H1 (cell line): ENCODE measurements around the gene A4GALT. TPM values are rescaled to one million over a fixed set of nuclear protein-coding genes. Genes with fewer than 3 reads are reported as not detected.

Source experiments
- CTCF ChIA-PET: fragments of 300-600 bp; sonication (Branson Sonifier 250); formaldehyde crosslinking; loops from one replicate; lab custom pipeline; 2021; ENCODE audit not compliant: partially characterized antibody; lab: Charles Lee
- POLR2A ChIA-PET: fragments of 300-600 bp; sonication (Branson Sonifier 250); formaldehyde crosslinking; loops from one replicate; lab custom pipeline; 2021; ENCODE audit warnings: inconsistent platforms; ENCODE audit not compliant: partially characterized antibody; lab: Charles Lee
- DNase-seq, 2 experiments: peaks; one replicate each; pipeline versions ENCODE4 v3.0.0 to v3.0.0-alpha.2; 2010 to 2022; ENCODE audit warnings: low spot score in 2 of 2, low read depth in 1 of 2, mixed read lengths in 1 of 2
- FAIRE-seq: peaks from 2 replicates; lab custom pipeline; 2011; peaks lifted over from hg19 to GRCh38; lab: Jason Lieb, UNC
- H2AFZ ChIP-seq: 2 replicates; pipeline ENCODE4 v1.8.1; 2012; ENCODE audit warnings: low read length, inconsistent platforms
- H2AK5ac ChIP-seq: 2 replicates; pipeline ENCODE4 v1.6.1; 2013; ENCODE audit warnings: low read depth, low read length
- H2BK120ac ChIP-seq: replicated peaks from 2 replicates; pipeline ENCODE3; 2013; ENCODE audit warnings: low read depth, low read length, inconsistent platforms
- H2BK12ac ChIP-seq: 2 replicates; pipeline ENCODE4 v1.6.1; 2013; ENCODE audit warnings: low read depth, low read length
- H2BK15ac ChIP-seq: 2 replicates; pipeline ENCODE4 v1.6.1; 2013; ENCODE audit warnings: low read length
- H2BK20ac ChIP-seq: 2 replicates; pipeline ENCODE4 v1.6.1; 2013; ENCODE audit warnings: low read length
- H2BK5ac ChIP-seq: 2 replicates; pipeline ENCODE4 v1.6.1; 2013; ENCODE audit warnings: low read depth, low read length
- H3K14ac ChIP-seq: 2 replicates; pipeline ENCODE4 v1.6.1; 2013; ENCODE audit warnings: inconsistent platforms; ENCODE audit not compliant: insufficient read length
- H3K18ac ChIP-seq: 2 replicates; pipeline ENCODE4 v1.6.1; 2013; ENCODE audit warnings: low read length; ENCODE audit errors: extremely low read depth
- H3K23ac ChIP-seq: 2 replicates; pipeline ENCODE4 v1.6.1; 2013; ENCODE audit warnings: inconsistent platforms; ENCODE audit not compliant: insufficient read length
- H3K23me2 ChIP-seq: 2 replicates; pipeline ENCODE4 v1.6.1; 2013; ENCODE audit warnings: low read depth, low read length
- H3K27ac ChIP-seq: 2 replicates; pipeline ENCODE4 v1.6.1; 2011; ENCODE audit warnings: low read depth, low read length, inconsistent platforms
- H3K27me3 ChIP-seq, 4 experiments: replicated peaks in 1 of 4; 1 replicate in 1 of 4; 2 replicates in 3 of 4; pipeline versions ENCODE4 v1.6.1 to v1.8.1; 2011 to 2013; ENCODE audit warnings: low read length in 3 of 4, mild to moderate bottlenecking in 3 of 4, inconsistent platforms in 2 of 4, mixed read lengths in 2 of 4, moderate library complexity in 1 of 4; ENCODE audit not compliant: control insufficient read depth in 3 of 4, insufficient read depth in 3 of 4; ENCODE audit errors: extremely low read depth in 1 of 4
- H3K36me3 ChIP-seq, 4 experiments: 2 replicates each; pipeline versions ENCODE4 v1.6.1 to v1.8.1; 2011 to 2013; ENCODE audit warnings: mild to moderate bottlenecking in 4 of 4, low read length in 3 of 4, moderate library complexity in 2 of 4, control low read depth in 1 of 4, inconsistent platforms in 1 of 4; ENCODE audit not compliant: insufficient read depth in 4 of 4, control insufficient read depth in 2 of 4
- H3K4ac ChIP-seq: replicated peaks from 2 replicates; pipeline ENCODE3; 2013; ENCODE audit warnings: low read length, low read depth, mixed read lengths, inconsistent platforms; ENCODE audit not compliant: insufficient read length
- H3K4me1 ChIP-seq, 4 experiments: replicated peaks in 1 of 4; 1 replicate in 1 of 4; 2 replicates in 3 of 4; pipeline versions ENCODE4 v1.6.1 to v1.8.1; 2011 to 2013; ENCODE audit warnings: low read length in 3 of 4, inconsistent platforms in 2 of 4, mixed read lengths in 1 of 4; ENCODE audit not compliant: insufficient read depth in 4 of 4, control insufficient read depth in 3 of 4
- H3K4me2 ChIP-seq, 2 experiments: 2 replicates each; pipeline versions ENCODE4 v1.6.1 to v1.8.1; 2011 to 2013; ENCODE audit warnings: low read depth in 2 of 2, low read length in 2 of 2, control low read depth in 1 of 2, inconsistent platforms in 1 of 2, mild to moderate bottlenecking in 1 of 2; ENCODE audit not compliant: insufficient read depth in 1 of 2
- H3K4me3 ChIP-seq, 4 experiments: fragments of 200-600, 300-600 bp in 1 of 4; sonication (generic), shearing (Covaris generic), sonication (Bioruptor Twin) in 1 of 4; 2 replicates each; pipeline versions ENCODE4 v1.5.1 to v1.8.1; 2011 to 2016; ENCODE audit warnings: low read length in 4 of 4, low read depth in 3 of 4, control low read depth in 2 of 4, inconsistent platforms in 2 of 4, mild to moderate bottlenecking in 2 of 4, mixed read lengths in 1 of 4, moderate library complexity in 1 of 4; ENCODE audit not compliant: insufficient read depth in 2 of 4; ENCODE audit errors: extremely low read depth in 1 of 4
- H3K56ac ChIP-seq: replicated peaks from 2 replicates; pipeline ENCODE3; 2013; ENCODE audit warnings: low read depth, mild to moderate bottlenecking, mixed read lengths, low read length, inconsistent platforms; ENCODE audit not compliant: insufficient read length
- H3K79me1 ChIP-seq: 2 replicates; pipeline ENCODE4 v1.6.1; 2013; ENCODE audit warnings: low read depth, low read length, control low read depth
- H3K79me2 ChIP-seq, 2 experiments: 2 replicates each; pipeline versions ENCODE4 v1.6.1 to v1.8.1; 2012 to 2013; ENCODE audit warnings: low read length in 2 of 2, mild to moderate bottlenecking in 2 of 2, inconsistent platforms in 1 of 2; ENCODE audit not compliant: insufficient read depth in 2 of 2, control insufficient read depth in 1 of 2
- H3K9ac ChIP-seq, 4 experiments: replicated peaks in 1 of 4; 1 replicate in 1 of 4; 2 replicates in 3 of 4; pipeline versions ENCODE4 v1.6.1 to v1.8.1; 2011 to 2013; ENCODE audit warnings: low read depth in 3 of 4, low read length in 3 of 4, control low read depth in 2 of 4, mild to moderate bottlenecking in 2 of 4, moderate library complexity in 2 of 4, inconsistent platforms in 1 of 4; ENCODE audit errors: extremely low read depth in 1 of 4
- H3K9me3 ChIP-seq, 2 experiments: 2 replicates each; pipeline versions ENCODE4 v1.6.1 to v1.8.1; 2012 to 2013; ENCODE audit warnings: mild to moderate bottlenecking in 2 of 2, moderate library complexity in 2 of 2, control low read depth in 1 of 2, inconsistent platforms in 1 of 2, low read depth in 1 of 2, low read length in 1 of 2, mixed read lengths in 1 of 2; ENCODE audit not compliant: insufficient read depth in 2 of 2
- H4K20me1 ChIP-seq, 2 experiments: replicated peaks in 1 of 2; 2 replicates each; pipeline versions ENCODE3 to v1.8.1; 2011 to 2013; ENCODE audit warnings: inconsistent platforms in 2 of 2, low read length in 2 of 2, mild to moderate bottlenecking in 1 of 2; ENCODE audit not compliant: insufficient read depth in 2 of 2, control insufficient read depth in 1 of 2
- H4K5ac ChIP-seq: 2 replicates; pipeline ENCODE4 v1.6.1; 2013; ENCODE audit warnings: low read length, low read depth, mixed read lengths, inconsistent platforms; ENCODE audit not compliant: insufficient read length
- H4K8ac ChIP-seq: 2 replicates; pipeline ENCODE4 v1.8.0; 2013; ENCODE audit warnings: mild to moderate bottlenecking, moderate library complexity, low read length, inconsistent platforms; ENCODE audit not compliant: insufficient read depth; ENCODE audit errors: extremely low read depth
- H4K91ac ChIP-seq: replicated peaks from 2 replicates; pipeline ENCODE3; 2013; ENCODE audit warnings: low read length, mixed read lengths, inconsistent platforms; ENCODE audit not compliant: insufficient read length
- EP300 ChIP-seq, 2 experiments: IDR thresholded peaks; 1 replicate in 1 of 2; 2 replicates in 1 of 2; pipeline ENCODE4 v1.6.1; 2011 to 2012; ENCODE audit warnings: low read depth in 2 of 2, low read length in 2 of 2, mild to moderate bottlenecking in 2 of 2, borderline replicate concordance in 1 of 2, inconsistent platforms in 1 of 2, moderate library complexity in 1 of 2
- POLR2A ChIP-seq, 2 experiments: IDR thresholded peaks; 1 replicate in 1 of 2; 2 replicates in 1 of 2; pipeline ENCODE4 v1.6.1; 2011; ENCODE audit warnings: low read depth in 2 of 2, low read length in 2 of 2, mild to moderate bottlenecking in 2 of 2; ENCODE audit errors: control extremely low read depth in 1 of 2
- SIX5 ChIP-seq: IDR thresholded peaks from 2 replicates; pipeline ENCODE4 v1.6.1; 2011; ENCODE audit warnings: mild to moderate bottlenecking, low read depth, low read length
- WGBS, 2 experiments: shearing (Covaris generic) in 1 of 2; methylation state at CpG; one replicate each; pipeline versions ENCODE4 v1.1.6 to v1.1.7; 2013 to 2015; ENCODE audit warnings: low lambda C conversion rate in 2 of 2, mixed read lengths in 2 of 2, inconsistent platforms in 1 of 2, low coverage in 1 of 2, missing lambda C conversion rate in 1 of 2; ENCODE audit not compliant: insufficient replicate concordance in 2 of 2, insufficient coverage in 1 of 2, insufficient read length in 1 of 2; ENCODE audit errors: extremely low coverage in 1 of 2, missing lambda C conversion rate in 1 of 2; 5-methylcytosine and 5-hydroxymethylcytosine counted together
- polyA plus RNA-seq, 7 experiments: library from polyadenylated mRNA; depleted of rRNA in 3 of 7; stranded (reverse) in 5 of 7; unstranded in 2 of 7; fragments of >200 nt in 5 of 7; fragments of 200-250 nt in 2 of 7; gene quantifications; 1 replicate in 5 of 7; 2 replicates in 1 of 7; 4 replicates in 1 of 7; pipeline versions ENCODE4 v1.2.1 to v1.2.3, GENCODE V29; 2011 to 2013; ENCODE audit warnings: missing spikeins in 2 of 7, mixed read lengths in 2 of 7
- total RNA-seq: library from RNA; stranded (reverse); fragmentation: NEBNext Ultra II Directional; extraction: Animal tissue kit (Norgen Biotek cat#: 25700); gene quantifications from 2 replicates; pipeline ENCODE4 v1.2.1, GENCODE V29; 2021
- TF ChIP-seq, protein P1 (sequence below): IDR thresholded peaks from 2 replicates; pipeline ENCODE4 v1.6.1; 2012; ENCODE audit warnings: inconsistent platforms

The A4GALT gene
- total and polyA plus RNA-seq, 2 of the 8 experiments (the other 6 are each of a cell fraction or from before 2014, with no cell fraction given) = 7.2 to 13.8 TPM

DNA sequence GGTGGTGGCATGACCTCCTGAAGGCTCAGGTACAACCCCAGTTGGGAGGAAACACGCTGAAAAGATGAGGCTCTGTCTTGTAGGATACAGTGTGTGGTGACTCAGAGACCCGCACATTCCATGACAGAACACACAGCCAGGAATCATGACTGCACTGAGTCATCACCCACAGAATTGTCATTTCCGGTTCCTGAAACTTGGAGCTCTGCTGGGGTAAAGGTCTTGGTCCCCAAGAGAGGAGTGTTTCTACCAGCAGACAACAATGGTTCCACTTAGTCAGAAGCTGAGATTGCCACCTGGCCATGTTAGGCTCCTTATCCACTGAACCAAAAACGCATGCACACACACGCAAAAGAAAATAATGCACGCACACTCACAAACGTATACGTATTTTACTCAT, 40.0 kb downstream of the A4GALT start:
- Histone ChIP-seq H3K9me3 (peaks cover 0 to 3% of the 10 kb centered on the region in 2 experiments; a peak in 2 of 4 replicates), H3K4me1 (no peaks in the 10 kb centered on the region), H4K91ac (no peak overlapping the region), H3K27me3 (no peaks in the 10 kb centered on the region), H3K23me2 (no peaks in the 10 kb centered on the region), H2BK120ac (no peak overlapping the region), H3K18ac (no peak overlapping the region), H4K5ac (no peak overlapping the region), H2BK15ac (no peak overlapping the region), H3K4ac (no peak overlapping the region), H2BK20ac (no peak overlapping the region), H3K79me1 (no peaks in the 10 kb centered on the region), H3K23ac (no peak overlapping the region), H3K4me3 (no peak overlapping the region), H3K79me2 (no peaks in the 10 kb centered on the region), H3K56ac (no peak overlapping the region), H4K8ac (no peak overlapping the region), H3K36me3 (no peaks in the 10 kb centered on the region), H2AK5ac (no peak overlapping the region), H3K27ac (no peak overlapping the region), H2AFZ (no peak overlapping the region), H3K14ac (no peak overlapping the region), H2BK12ac (no peak overlapping the region), H2BK5ac (no peak overlapping the region), H3K9ac (no peak overlapping the region), H3K4me2 (no peak overlapping the region), H4K20me1 (no peaks in the 10 kb centered on the region)
- DNase-seq (no peak), FAIRE-seq (no peak)
- ChIA-PET POLR2A (no interaction called here), CTCF (no interaction called here)
- no peak for TF ChIP-seq POLR2A (IDR thresholded peaks at IDR 0.05; ENCODE audit: control extremely low read depth in 1 of 2, low read depth in 2 of 2, low read length in 2 of 2)
- TF ChIP-seq, protein P1, sequence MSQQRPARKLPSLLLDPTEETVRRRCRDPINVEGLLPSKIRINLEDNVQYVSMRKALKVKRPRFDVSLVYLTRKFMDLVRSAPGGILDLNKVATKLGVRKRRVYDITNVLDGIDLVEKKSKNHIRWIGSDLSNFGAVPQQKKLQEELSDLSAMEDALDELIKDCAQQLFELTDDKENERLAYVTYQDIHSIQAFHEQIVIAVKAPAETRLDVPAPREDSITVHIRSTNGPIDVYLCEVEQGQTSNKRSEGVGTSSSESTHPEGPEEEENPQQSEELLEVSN = no peak
- no peak for TF ChIP-seq SIX5
- no peak for TF ChIP-seq EP300 (IDR thresholded peaks at IDR 0.05; ENCODE audit: borderline replicate concordance in 1 of 2, low read depth in 2 of 2, low read length in 2 of 2)
- WGBS, 2 experiments = 91 to 100% methylated on average over 2 to 8 of the region's 8 CpGs
